WI38 (cell line): ENCODE measurements around the gene TDRD9.

Source experiments
- H3K4me3 ChIP-seq: 2 replicates; pipeline ENCODE4 v1.5.1; 2011; ENCODE audit warnings: low read depth, mild to moderate bottlenecking, control low read depth, low read length
- TF ChIP-seq, protein P1 (sequence below): IDR thresholded peaks from 2 replicates; pipeline ENCODE4 v1.5.1; 2012; ENCODE audit warnings: low read depth, mild to moderate bottlenecking, control low read depth, low read length

The TDRD9 gene

DNA sequence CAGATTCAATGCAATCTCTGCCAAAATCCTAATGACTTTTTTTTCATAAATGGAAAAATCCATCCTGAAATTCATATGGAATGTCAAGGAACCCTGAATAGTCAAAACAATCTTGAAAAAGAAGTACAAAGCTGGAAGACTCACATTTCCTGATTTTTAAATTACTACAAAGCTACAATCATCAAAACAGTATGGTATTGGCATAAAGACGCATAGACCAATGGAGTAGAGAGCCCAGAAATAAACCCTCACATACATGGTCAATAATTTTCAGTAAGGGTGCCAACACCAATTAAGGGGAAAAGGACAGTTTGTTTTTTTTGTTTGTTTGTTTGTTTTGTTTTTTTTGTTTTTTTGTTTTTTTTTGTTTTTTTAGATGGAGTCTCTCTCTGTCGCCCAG is 18.7 kb downstream of the TDRD9 start:
- H3K4me3 ChIP-seq, result no peak overlapping the region

DNA sequence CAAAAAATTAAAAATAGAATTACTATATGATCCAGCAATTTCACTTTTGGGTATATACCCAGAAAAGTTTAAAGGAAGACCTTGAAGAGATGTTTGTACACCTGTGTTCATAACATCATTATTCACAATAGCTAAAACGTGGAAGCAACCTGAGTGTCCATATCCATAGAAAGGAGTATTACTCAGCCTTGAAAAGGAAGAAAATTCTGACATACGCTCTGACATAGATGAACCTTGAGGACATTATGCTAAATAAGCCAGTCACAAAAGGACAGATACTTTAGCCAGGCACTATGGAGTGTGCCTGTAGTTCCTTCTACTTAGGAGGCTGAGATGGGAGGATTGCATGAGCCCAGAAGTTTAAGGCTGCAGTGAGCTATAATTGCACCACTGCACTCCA is 20.2 kb downstream of the TDRD9 start:
- TF ChIP-seq, protein P1, sequence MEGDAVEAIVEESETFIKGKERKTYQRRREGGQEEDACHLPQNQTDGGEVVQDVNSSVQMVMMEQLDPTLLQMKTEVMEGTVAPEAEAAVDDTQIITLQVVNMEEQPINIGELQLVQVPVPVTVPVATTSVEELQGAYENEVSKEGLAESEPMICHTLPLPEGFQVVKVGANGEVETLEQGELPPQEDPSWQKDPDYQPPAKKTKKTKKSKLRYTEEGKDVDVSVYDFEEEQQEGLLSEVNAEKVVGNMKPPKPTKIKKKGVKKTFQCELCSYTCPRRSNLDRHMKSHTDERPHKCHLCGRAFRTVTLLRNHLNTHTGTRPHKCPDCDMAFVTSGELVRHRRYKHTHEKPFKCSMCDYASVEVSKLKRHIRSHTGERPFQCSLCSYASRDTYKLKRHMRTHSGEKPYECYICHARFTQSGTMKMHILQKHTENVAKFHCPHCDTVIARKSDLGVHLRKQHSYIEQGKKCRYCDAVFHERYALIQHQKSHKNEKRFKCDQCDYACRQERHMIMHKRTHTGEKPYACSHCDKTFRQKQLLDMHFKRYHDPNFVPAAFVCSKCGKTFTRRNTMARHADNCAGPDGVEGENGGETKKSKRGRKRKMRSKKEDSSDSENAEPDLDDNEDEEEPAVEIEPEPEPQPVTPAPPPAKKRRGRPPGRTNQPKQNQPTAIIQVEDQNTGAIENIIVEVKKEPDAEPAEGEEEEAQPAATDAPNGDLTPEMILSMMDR, result no peak
- no peak overlapping the region for H3K4me3 ChIP-seq

More for the DNA sequence above, 18.7 kb downstream of the TDRD9 start:
- TF ChIP-seq, protein P1, result no peak

DNA sequence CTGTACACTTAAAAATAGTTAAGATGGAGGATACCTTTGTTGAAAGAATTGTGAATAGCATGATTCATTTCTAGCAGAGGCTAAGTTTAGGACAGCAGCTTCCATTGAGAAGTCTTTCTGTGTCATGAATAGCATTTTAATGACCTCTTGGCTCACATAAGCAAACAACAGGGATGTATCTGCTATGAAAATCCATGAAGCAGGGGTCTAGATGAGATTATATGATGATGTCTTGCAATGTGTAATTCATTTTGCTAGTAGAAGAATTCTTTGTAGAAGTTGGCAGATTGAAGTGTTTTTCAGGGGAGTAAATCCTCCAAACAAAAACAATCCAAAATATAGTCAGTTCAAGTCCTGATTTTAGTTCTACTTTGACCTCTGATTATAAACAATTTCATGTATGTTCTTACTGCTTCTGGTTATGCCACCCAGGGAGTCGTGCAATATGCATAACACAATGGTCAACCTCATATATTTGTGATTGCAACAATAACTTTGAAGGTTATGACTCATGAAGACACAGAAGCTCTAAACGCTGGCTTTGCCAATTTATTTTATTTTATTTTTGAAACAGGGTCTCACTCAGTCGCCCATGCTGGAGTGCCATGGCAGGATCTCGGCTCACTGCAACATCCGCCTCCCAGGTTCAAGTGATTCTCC is 21.0 kb downstream of the TDRD9 start:
- TF ChIP-seq, protein P1, result no peak

DNA sequence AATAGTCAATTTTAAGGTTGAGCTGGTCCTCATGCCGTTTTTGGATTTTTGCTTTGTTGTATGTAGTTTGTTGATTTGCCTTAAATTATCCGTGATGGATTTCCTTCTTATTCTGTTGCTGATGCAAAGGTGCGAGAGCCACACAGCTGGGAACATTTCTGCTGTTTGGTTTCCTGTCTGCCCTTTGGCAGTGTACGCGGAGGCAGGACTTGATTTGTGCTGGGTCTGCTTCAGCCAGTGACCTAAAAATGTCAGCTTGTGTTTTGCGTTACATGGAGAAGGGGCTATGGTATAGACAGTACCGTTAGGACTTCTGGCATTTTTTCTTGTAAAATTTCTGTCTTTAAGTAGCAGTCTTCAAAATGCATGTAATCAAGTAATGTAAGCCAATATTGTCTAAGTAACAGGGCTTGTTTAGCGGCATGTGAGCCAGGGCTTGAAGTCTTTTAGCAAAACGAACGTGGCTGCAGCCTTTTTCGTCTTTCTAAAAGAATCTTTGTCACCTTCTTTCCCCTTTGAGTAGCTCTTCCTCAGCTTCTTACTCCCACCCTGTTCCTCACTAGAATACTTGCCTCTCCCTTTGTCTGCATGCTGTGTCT is 32.3 kb downstream of the TDRD9 start:
- H3K4me3 ChIP-seq, result no peak overlapping the region
- TF ChIP-seq, protein P1, result no peak

More for the DNA sequence above, 21.0 kb downstream of the TDRD9 start:
- H3K4me3 ChIP-seq, result no peak overlapping the region

DNA sequence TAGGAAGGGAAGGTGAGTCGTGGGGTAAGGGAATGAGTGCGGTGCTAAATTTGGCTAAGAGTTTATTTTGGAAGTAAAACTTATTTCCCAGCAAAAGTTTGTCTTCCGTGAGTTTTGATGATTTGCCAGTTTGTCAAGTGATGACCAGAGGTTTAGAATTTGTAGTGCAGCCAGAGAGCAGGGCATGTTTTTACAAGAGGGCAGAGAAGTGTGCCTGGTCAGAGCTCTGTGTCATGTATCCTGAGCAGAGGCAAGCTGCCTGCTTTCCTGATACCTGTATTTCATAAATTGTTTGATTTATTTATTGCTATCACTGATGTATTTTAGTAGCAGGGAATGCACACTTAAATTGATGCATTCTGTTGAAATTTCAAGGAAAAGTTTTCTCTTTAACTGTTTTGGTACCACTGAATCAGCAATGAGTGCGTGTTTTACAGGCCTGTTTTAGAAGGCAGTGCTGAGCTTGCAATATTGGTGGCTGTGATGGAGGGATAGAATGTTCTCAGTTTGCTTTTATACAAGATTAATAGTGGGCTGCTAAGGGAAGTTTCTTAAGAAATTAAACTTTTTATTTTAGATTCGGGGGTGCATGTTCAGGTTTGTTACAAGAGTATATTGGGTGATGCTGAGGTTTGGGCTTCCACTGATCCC is 33.8 kb downstream of the TDRD9 start:
- TF ChIP-seq, protein P1, result no peak

DNA sequence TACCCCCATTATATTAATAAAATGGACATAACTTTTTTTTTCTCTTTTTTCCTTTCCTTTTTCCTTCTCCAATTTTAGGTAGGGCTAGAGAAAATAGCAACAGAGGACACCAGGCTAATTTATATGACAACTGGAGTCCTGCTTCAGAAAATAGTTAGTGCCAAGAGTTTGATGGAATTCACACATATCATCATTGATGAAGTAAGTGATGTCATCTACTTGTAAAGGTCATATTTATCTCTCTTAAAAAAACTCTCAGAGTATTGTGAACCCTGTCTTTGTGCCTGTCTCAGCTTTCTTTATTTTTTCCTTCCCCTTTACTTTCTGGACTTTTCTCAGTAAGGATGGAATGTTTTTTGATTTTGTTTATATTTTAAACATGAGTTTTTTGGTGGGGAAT is 38.4 kb downstream of the TDRD9 start:
- no peak overlapping the region for H3K4me3 ChIP-seq
- TF ChIP-seq, protein P1, result no peak

More for the DNA sequence above, 33.8 kb downstream of the TDRD9 start:
- H3K4me3 ChIP-seq, result no peak overlapping the region

DNA sequence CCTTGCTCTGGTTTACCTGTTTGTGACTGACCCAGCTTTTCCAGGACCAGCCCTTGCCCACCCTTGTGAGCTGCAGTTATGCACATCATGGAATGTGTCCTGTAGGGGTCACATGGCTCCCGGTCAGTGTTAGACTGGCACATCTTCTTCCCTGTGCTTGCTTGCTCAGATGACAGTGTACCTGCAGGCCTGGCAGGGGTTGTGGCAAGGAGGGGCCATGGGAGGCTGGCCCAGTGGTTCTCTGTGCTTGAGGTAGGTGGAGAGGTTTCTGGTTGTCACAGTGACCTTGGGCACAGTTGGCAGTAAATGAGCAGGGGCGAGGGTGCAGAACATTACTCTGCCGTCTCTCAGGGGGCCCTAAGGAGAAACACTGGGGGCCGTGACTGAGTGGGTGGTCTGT is 41.7 kb downstream of the TDRD9 start:
- TF ChIP-seq, protein P1, result no peak

More for the DNA sequence above, 41.7 kb downstream of the TDRD9 start:
- H3K4me3 ChIP-seq, result no peak overlapping the region
